Peyer's patch (tissue), 4 donors: ENCODE data around the gene ABR.

ENCODE experiments used
- POLR2A ChIP-seq, 2 donors: fragments of 450-650 bp; IDR thresholded peaks; one replicate each; pipeline ENCODE4 v1.5.1; 2017; ENCODE audit warnings: antibody characterized with exemption in 2 of 2, mild to moderate bottlenecking in 2 of 2, moderate library complexity in 2 of 2
- TF ChIP-seq, protein P1 (sequence below), 6 experiments: fragments of 450-650 bp in 4 of 6; fragments of 200-600 bp in 2 of 6; sonication (generic) in 1 of 6; IDR thresholded peaks; one replicate each; pipeline ENCODE4 v1.5.1; 2017 to 2019; ENCODE audit warnings: antibody characterized with exemption in 6 of 6, mild to moderate bottlenecking in 3 of 6, moderate library complexity in 1 of 6

DNA sequence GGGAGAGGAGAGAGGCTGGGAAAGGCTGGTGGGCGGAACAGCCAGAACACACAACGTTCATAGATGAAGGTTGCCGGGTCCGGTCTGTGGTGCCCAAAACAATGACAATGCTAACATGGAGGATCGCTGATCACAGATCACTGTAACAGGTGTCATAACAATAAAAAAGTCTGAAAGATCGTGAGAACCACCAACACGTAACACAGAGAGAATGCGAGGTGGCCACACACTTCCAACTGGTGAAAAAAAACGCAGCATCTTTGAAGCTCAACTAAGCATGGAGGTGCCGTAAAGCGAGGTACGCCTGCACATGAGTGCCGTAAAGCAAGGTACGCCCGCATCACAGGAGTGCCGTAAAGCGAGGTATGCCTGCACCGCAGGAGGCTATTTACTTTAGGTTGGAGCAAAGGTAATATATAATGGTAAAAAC is 42.3 kb downstream of the ABR start:
- no peak for TF ChIP-seq POLR2A (IDR thresholded peaks at IDR 0.05)
- TF ChIP-seq, protein P1, sequence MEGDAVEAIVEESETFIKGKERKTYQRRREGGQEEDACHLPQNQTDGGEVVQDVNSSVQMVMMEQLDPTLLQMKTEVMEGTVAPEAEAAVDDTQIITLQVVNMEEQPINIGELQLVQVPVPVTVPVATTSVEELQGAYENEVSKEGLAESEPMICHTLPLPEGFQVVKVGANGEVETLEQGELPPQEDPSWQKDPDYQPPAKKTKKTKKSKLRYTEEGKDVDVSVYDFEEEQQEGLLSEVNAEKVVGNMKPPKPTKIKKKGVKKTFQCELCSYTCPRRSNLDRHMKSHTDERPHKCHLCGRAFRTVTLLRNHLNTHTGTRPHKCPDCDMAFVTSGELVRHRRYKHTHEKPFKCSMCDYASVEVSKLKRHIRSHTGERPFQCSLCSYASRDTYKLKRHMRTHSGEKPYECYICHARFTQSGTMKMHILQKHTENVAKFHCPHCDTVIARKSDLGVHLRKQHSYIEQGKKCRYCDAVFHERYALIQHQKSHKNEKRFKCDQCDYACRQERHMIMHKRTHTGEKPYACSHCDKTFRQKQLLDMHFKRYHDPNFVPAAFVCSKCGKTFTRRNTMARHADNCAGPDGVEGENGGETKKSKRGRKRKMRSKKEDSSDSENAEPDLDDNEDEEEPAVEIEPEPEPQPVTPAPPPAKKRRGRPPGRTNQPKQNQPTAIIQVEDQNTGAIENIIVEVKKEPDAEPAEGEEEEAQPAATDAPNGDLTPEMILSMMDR (IDR thresholded peaks at IDR 0.05) = no peak
